Endothelial cell of umbilical vein (primary cell): ENCODE results near the gene UNC13D. TPM values are rescaled to one million over a fixed set of nuclear protein-coding genes. Genes with fewer than 3 reads are reported as not detected.

Experiments
- BruUV-seq: library from RNA; stranded (reverse); fragments of 400-500 nt; replicated peaks from 2 replicates; lab custom pipeline; 2021; lab: Mats Ljungman, UMichigan
- CTCF ChIA-PET: fragments of 300-600, 350-600 bp; sonication (Branson Sonifier 250); formaldehyde crosslinking; loops from one replicate; lab custom pipeline; 2021; ENCODE audit warnings: antibody characterized with exemption, inconsistent platforms; lab: Charles Lee
- POLR2A ChIA-PET: fragments of 300-600, 350-600 bp; sonication (Branson Sonifier 250); formaldehyde crosslinking; loops from one replicate; lab custom pipeline; 2021; ENCODE audit warnings: antibody characterized with exemption, inconsistent platforms; lab: Charles Lee
- DNase-seq: peaks from one replicate; pipeline ENCODE4 v3.0.0-alpha.2; 2011; ENCODE audit warnings: low read depth, low spot score
- FAIRE-seq: peaks from 2 replicates; lab custom pipeline; 2011; peaks lifted over from hg19 to GRCh38; lab: Jason Lieb, UNC
- H2AFZ ChIP-seq: 2 replicates; pipeline ENCODE4 v1.6.0; 2012; ENCODE audit warnings: low read depth, low read length, control low read depth, inconsistent platforms
- H3K27ac ChIP-seq: 2 replicates; pipeline ENCODE4 v1.5.1; 2011; ENCODE audit warnings: low read depth, mild to moderate bottlenecking, control low read depth, low read length, moderate library complexity; ENCODE audit not compliant: insufficient read depth
- H3K27me3 ChIP-seq, 2 experiments: 2 replicates each; pipeline versions ENCODE4 v1.6.0 to v1.6.1; 2011; ENCODE audit warnings: low read length in 2 of 2, mixed read lengths in 1 of 2; ENCODE audit not compliant: control insufficient read depth in 2 of 2, insufficient read depth in 2 of 2
- H3K36me3 ChIP-seq, 2 experiments: 2 replicates in 1 of 2; 3 replicates in 1 of 2; pipeline ENCODE4 v1.5.1; 2011; ENCODE audit warnings: low read length in 2 of 2, mild to moderate bottlenecking in 1 of 2, moderate library complexity in 1 of 2; ENCODE audit not compliant: control insufficient read depth in 2 of 2, insufficient read depth in 2 of 2; ENCODE audit errors: extremely low read depth in 1 of 2
- H3K4me1 ChIP-seq: 3 replicates; pipeline ENCODE4 v1.5.1; 2011; ENCODE audit warnings: mild to moderate bottlenecking, low read length; ENCODE audit not compliant: control insufficient read depth, insufficient read depth; ENCODE audit errors: extremely low read depth
- H3K4me2 ChIP-seq: 2 replicates; pipeline ENCODE4 v1.6.1; 2011; ENCODE audit warnings: low read length, control low read depth, mixed read lengths; ENCODE audit not compliant: insufficient read depth
- H3K4me3 ChIP-seq, 3 experiments: fragments of 200-600 bp in 1 of 3; sonication (generic), shearing (Covaris generic) in 1 of 3; replicated peaks in 1 of 3; 2 replicates each; pipeline ENCODE4 v1.5.1; 2011 to 2016; ENCODE audit warnings: control low read depth in 3 of 3, low read length in 3 of 3, mild to moderate bottlenecking in 2 of 3, inconsistent platforms in 1 of 3, low read depth in 1 of 3, moderate library complexity in 1 of 3; ENCODE audit not compliant: insufficient read depth in 1 of 3
- H3K79me2 ChIP-seq: 2 replicates; pipeline ENCODE4 v1.6.0; 2012; ENCODE audit warnings: low read length, inconsistent platforms; ENCODE audit not compliant: control insufficient read depth, insufficient read depth
- H3K9ac ChIP-seq: replicated peaks from 2 replicates; pipeline ENCODE3; 2011; ENCODE audit warnings: low read length, control low read depth; ENCODE audit not compliant: insufficient read depth; ENCODE audit errors: extremely low read depth
- H3K9me1 ChIP-seq: replicated peaks from 3 replicates; pipeline ENCODE4 v1.6.0; 2011; ENCODE audit warnings: mild to moderate bottlenecking, low read length; ENCODE audit not compliant: control insufficient read depth, insufficient read depth; ENCODE audit errors: extremely low read depth
- H3K9me3 ChIP-seq: replicated peaks from 2 replicates; pipeline ENCODE4 v1.5.1; 2012; ENCODE audit warnings: low read length, inconsistent platforms; ENCODE audit not compliant: control insufficient read depth, insufficient read depth
- H4K20me1 ChIP-seq: replicated peaks from 2 replicates; pipeline ENCODE3; 2011; ENCODE audit warnings: mild to moderate bottlenecking, low read length; ENCODE audit not compliant: control insufficient read depth, insufficient read depth; ENCODE audit errors: extremely low read depth
- EZH2 ChIP-seq: IDR thresholded peaks from 2 replicates; pipeline ENCODE4 v1.6.1; 2012; ENCODE audit warnings: borderline replicate concordance, low read depth, mild to moderate bottlenecking, moderate library complexity, low read length, inconsistent platforms; ENCODE audit not compliant: severe bottlenecking
- FOS ChIP-seq: IDR thresholded peaks from 2 replicates; pipeline ENCODE4 v1.6.1; 2011; ENCODE audit warnings: mild to moderate bottlenecking, low read length, moderate library complexity, borderline replicate concordance; ENCODE audit not compliant: insufficient read depth
- GATA2 ChIP-seq: IDR thresholded peaks from 2 replicates; pipeline ENCODE4 v1.7.0; 2011; ENCODE audit warnings: low read depth, mild to moderate bottlenecking, moderate library complexity, mixed read lengths, low read length; ENCODE audit not compliant: insufficient read length, insufficient read depth
- JUN ChIP-seq: IDR thresholded peaks from 2 replicates; pipeline ENCODE4 v1.6.1; 2011; ENCODE audit warnings: borderline replicate concordance, low read depth; ENCODE audit not compliant: insufficient read length, insufficient read depth
- MYC ChIP-seq: IDR thresholded peaks from one replicate; pipeline ENCODE4 v1.6.1; 2011; ENCODE audit warnings: mild to moderate bottlenecking, low read depth, low read length
- POLR2A ChIP-seq: IDR thresholded peaks from 2 replicates; pipeline ENCODE4 v1.6.1; 2012; ENCODE audit warnings: low read depth, mild to moderate bottlenecking, control low read depth, low read length
- POLR2AphosphoS5 ChIP-seq: IDR thresholded peaks from 2 replicates; pipeline ENCODE4 v1.6.1; 2012; ENCODE audit warnings: low read depth, mild to moderate bottlenecking, control low read depth, low read length, moderate library complexity; ENCODE audit not compliant: insufficient read depth
- dilution Hi-C: fragments of 300-500 bp; cut with MboI; formaldehyde crosslinking; loops from one replicate; pipeline ENCODE4 v1.15.0; 2019; ENCODE audit warnings: low sequenced_read_pairs; ENCODE audit not compliant: extremely low pct_ligation_motif_present
- intact Hi-C: fragments of 100-400 bp; cut with micrococcal nuclease; formaldehyde crosslinking; loops from one replicate; pipeline ENCODE4 v1.10.0; 2022
- polyA plus RNA-seq, 4 experiments: library from polyadenylated mRNA; depleted of rRNA in 3 of 4; stranded (reverse) in 3 of 4; unstranded in 1 of 4; fragments of >200 nt; gene quantifications; 2 replicates each; pipeline versions ENCODE4 v1.2.1 to v1.2.3, GENCODE V29; 2011 to 2012; ENCODE audit warnings: missing spikeins in 1 of 4
- total RNA-seq: library from RNA; stranded (reverse); gene quantifications from 2 replicates; pipeline ENCODE4 v1.2.3, GENCODE V29; 2021
- TF ChIP-seq, protein P1 (sequence below): IDR thresholded peaks from 2 replicates; pipeline ENCODE4 v1.6.1; 2011; ENCODE audit not compliant: insufficient read depth, insufficient read length
- TF ChIP-seq, protein P2 (sequence below), 2 donors: IDR thresholded peaks; 1 replicate in 1 of 2; 2 replicates in 1 of 2; pipeline ENCODE4 v1.5.1; 2011; ENCODE audit warnings: low read length in 2 of 2, mild to moderate bottlenecking in 2 of 2, moderate library complexity in 2 of 2, control low read depth in 1 of 2, inconsistent platforms in 1 of 2, low read depth in 1 of 2; ENCODE audit not compliant: insufficient read depth in 1 of 2; ENCODE audit errors: extremely low read depth in 1 of 2

The UNC13D gene
- total and polyA plus RNA-seq, 2 donors (not counting 3 experiments of a cell fraction or from before 2014, with no cell fraction given): 6.9 to 14.9 TPM

DNA sequence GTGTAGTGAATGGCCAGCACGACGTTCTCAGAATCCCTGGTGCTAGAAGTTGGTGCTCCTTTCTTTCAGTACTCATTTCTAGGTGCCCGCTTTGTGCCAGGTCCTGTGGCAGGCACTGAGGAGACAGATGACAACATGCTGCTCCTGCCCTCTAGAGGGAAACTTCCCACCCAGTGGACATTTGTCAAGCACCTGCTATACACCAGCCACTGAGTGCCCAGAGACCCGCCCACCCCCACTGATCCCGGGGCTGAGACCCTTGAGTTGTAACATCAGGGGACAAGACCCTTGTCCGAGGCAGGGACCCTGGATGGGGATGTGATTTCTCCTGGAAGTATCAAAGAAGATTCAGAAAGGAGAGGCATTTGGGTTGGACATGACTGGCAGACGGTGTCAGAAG, 25.1 kb downstream of the UNC13D start:
- no peaks in the 10 kb centered on the region for H3K9me3 ChIP-seq
- DNase-seq: no peak
- H3K36me3 ChIP-seq: peaks cover 0 to 49% of the 10 kb centered on the region in 2 experiments
- no peaks in the 10 kb centered on the region for H3K9me1 ChIP-seq
- no peaks in the 10 kb centered on the region for H4K20me1 ChIP-seq
- no TSS peak for BruUV-seq
- H2AFZ ChIP-seq: no peak overlapping the region
- H3K4me2 ChIP-seq: no peak overlapping the region
- no peaks in the 10 kb centered on the region for H3K79me2 ChIP-seq
- TF ChIP-seq, protein P1, sequence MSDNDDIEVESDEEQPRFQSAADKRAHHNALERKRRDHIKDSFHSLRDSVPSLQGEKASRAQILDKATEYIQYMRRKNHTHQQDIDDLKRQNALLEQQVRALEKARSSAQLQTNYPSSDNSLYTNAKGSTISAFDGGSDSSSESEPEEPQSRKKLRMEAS: no peak
- TF ChIP-seq MYC (no peak), POLR2AphosphoS5 (no peak)
- no peak for FAIRE-seq
- CTCF ChIA-PET: interaction anchor here (1.3 to 1.6 kb wide), 3 partner anchors 8 to 55 kb away, joined by 3 to 7 read pairs (median 4); no protein-coding TSS in a partner anchor
- H3K27ac ChIP-seq: no peak overlapping the region
- peaks cover 6% of the 10 kb centered on the region for H3K4me1 ChIP-seq
- H3K4me3 ChIP-seq: no peak overlapping the region
- POLR2A ChIA-PET: no interaction called here
- dilution Hi-C loops: no loop called here
- no peaks in the 10 kb centered on the region for H3K27me3 ChIP-seq
- intact Hi-C loops: no loop called here
- H3K9ac ChIP-seq: no peak overlapping the region

DNA sequence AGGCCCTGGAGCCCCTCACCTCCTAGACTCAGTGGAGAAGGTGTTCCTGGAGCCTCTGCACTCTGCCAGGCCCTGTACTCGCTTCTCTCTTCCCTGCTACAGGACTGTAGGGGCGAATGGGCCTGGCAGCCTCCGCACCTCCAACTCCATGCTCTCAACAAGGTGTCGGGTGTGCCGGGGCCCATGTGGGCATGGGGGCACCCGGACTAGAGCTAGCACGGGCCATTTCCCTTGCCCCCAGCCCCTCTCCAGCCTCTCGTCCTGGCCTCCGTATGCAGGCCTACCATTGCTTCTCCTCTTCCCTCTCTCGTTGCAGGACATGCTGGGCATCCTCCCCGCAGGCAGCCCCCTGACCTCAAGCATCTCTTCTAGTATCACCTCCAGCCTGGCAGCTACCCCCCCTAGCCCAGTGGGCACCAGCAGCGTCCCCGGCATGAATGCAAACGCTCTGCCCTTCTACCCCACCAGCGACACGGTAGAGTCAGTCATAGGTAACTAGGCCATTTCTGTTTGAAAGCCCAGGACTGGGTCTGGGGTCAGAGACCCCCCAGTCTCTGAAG, 25.8 kb downstream of the UNC13D start:
- Histone ChIP-seq H3K27me3 (no peaks in the 10 kb centered on the region), H3K36me3 (peaks cover 0 to 49% of the 10 kb centered on the region in 2 experiments)

More for the DNA sequence above, 25.8 kb downstream of the UNC13D start:
- Histone ChIP-seq H3K9ac (no peak overlapping the region), H3K4me3 (no peak overlapping the region), H2AFZ (no peak overlapping the region), H3K79me2 (no peaks in the 10 kb centered on the region), H3K9me1 (no peaks in the 10 kb centered on the region), H3K27ac (no peak overlapping the region), H4K20me1 (no peaks in the 10 kb centered on the region), H3K4me2 (no peak overlapping the region), H3K4me1 (peaks cover 6% of the 10 kb centered on the region), H3K9me3 (no peaks in the 10 kb centered on the region)
- ChIA-PET POLR2A (no interaction called here), CTCF (interaction anchor here (1.3 to 2.5 kb wide), 5 partner anchors 9 to 54 kb away, joined by 3 to 7 read pairs (median 5); no protein-coding TSS in a partner anchor)
- DNase-seq (no peak), FAIRE-seq (no peak)
- intact Hi-C loops: no loop called here
- dilution Hi-C loops: no loop called here
- TF ChIP-seq GATA2 (no peak), POLR2AphosphoS5 (no peak), FOS (no peak), POLR2A (no peak), EZH2 (no peak), JUN (no peak), MYC (no peak)
- TF ChIP-seq, protein P2, sequence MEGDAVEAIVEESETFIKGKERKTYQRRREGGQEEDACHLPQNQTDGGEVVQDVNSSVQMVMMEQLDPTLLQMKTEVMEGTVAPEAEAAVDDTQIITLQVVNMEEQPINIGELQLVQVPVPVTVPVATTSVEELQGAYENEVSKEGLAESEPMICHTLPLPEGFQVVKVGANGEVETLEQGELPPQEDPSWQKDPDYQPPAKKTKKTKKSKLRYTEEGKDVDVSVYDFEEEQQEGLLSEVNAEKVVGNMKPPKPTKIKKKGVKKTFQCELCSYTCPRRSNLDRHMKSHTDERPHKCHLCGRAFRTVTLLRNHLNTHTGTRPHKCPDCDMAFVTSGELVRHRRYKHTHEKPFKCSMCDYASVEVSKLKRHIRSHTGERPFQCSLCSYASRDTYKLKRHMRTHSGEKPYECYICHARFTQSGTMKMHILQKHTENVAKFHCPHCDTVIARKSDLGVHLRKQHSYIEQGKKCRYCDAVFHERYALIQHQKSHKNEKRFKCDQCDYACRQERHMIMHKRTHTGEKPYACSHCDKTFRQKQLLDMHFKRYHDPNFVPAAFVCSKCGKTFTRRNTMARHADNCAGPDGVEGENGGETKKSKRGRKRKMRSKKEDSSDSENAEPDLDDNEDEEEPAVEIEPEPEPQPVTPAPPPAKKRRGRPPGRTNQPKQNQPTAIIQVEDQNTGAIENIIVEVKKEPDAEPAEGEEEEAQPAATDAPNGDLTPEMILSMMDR (IDR thresholded peaks at IDR 0.05; ENCODE audit: extremely low read depth in 1 of 2, insufficient read depth in 1 of 2, low read depth in 1 of 2, low read length in 2 of 2): no peak
- TF ChIP-seq, protein P1: no peak
- BruUV-seq: no TSS peak
